ENCODE results near the gene EXD2.

EXD2 gene

DNA sequence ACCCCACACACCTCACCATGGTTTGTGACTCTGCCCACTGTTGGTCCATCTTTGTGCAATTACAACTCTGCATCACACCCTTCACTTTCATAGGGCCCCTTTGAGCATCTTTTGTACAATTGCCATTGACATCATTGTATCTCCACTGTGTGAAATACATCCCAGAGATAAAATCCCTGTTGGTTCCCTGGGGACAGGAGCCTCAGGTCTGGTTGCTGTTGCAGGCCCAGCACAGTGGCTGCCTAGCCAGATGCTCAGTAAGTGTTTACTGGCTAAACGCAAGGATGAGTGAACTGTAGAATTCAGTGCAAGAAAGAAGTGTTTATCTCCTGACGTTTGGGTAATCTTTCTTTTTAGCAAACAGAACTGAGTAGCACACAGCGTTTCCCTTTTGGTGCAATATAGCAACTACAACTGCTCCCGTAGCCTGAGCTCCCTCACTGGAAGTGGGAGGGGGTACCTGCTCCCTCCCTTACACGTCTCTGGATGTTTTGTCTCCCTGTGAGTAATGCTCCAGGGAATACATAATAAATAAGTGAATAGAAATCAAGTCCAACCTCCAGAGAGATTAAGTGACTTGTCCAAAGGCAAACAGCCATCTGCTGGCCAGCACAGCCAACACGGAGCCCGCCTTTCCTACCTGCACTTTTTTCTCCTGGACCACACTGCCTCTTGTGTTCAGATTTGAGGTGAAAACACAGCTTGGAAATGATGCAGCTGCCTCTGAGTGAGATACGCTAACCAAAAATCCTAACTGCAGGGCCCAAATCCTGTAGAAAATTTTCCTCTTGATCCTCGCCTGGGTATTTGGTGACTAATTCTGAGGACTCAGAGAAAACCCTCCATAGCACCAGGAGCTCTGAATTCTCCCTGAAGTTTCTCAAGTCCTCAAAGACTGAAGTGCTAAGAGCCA, 96.1 kb downstream of the EXD2 start:
- Histone ChIP-seq H3K4me2 (ENCODE audit: low read length) (no peak overlapping the region), H3K27me3 (ENCODE audit: control insufficient read depth, low read length) (no peaks in the 10 kb centered on the region; the same call in 1 of the 2 replicates), H3K4me1 (ENCODE audit: control insufficient read depth, low read length) (no peaks in the 10 kb centered on the region), H3K27ac (ENCODE audit: low read depth, low read length) (no peak overlapping the region), H3K9me3 (ENCODE audit: control insufficient read depth, insufficient read depth, low read length) (no peaks in the 10 kb centered on the region), H3K4me3 (ENCODE audit: low read length) (no peak overlapping the region), H3K79me2 (ENCODE audit: control insufficient read depth, low read length) (no peaks in the 10 kb centered on the region), H3F3A (ENCODE audit: control insufficient read depth, insufficient read depth) (no peaks in the 10 kb centered on the region), H3K36me3 (ENCODE audit: control insufficient read depth, low read length) (no peaks in the 10 kb centered on the region), H4K20me1 (ENCODE audit: control insufficient read depth, insufficient read depth, low read depth, low read length) (no peaks in the 10 kb centered on the region), H3K9me2 (replicated peaks; ENCODE audit: control insufficient read depth, low read length) (no peaks in the 10 kb centered on the region)
- no peak for TF ChIP-seq EZH2phosphoT487 (IDR thresholded peaks at IDR 0.05; ENCODE audit: borderline replicate concordance, low read length)
- TF ChIP-seq CTCF (IDR thresholded peaks at IDR 0.05; ENCODE audit: low read depth, low read length, poor library complexity, severe bottlenecking), result no peak

DNA sequence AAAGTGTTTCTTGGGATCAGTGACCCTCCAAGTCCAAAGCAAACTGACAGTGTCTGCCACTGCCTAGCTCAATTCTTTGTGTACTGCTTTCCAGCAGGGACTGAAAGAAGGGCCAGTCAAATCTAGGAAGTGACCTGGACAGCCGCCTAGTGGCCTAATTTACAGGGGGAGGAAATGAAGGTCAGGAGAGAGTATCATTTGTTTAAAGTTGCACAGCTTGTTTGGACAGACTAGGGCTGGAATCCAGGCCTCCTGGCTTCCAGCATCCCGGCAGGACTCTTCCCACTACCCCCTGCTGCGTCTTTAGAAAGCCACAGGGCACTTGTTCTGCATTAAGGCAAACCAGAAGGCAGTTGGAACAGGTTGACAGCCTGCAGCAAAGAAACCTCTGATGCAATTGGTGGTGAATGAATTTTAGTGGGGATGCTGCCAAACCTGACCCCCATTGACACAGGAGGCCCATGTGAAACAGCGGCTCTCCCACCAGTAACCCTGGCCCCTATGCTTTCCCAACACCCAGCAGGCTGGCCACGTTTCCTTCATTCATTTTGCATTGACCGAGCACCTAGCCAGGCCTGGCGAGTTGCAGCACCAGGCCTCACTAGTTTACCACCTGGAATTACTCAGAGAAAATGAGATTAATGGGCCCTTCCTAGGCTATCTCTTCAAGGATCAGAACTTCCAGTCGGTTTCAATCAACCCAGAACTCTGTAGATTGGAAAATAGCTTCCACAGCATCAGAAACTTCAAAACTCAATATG, 96.9 kb downstream of the EXD2 start:
- Histone ChIP-seq H3K9me3 (ENCODE audit: control insufficient read depth, insufficient read depth, low read length) (no peaks in the 10 kb centered on the region), H3K27ac (ENCODE audit: low read depth, low read length) (no peak overlapping the region), H3K4me3 (ENCODE audit: low read length) (no peak overlapping the region), H3K4me1 (ENCODE audit: control insufficient read depth, low read length) (no peaks in the 10 kb centered on the region), H3K27me3 (ENCODE audit: control insufficient read depth, low read length) (no peaks in the 10 kb centered on the region; the same call in 1 of the 2 replicates), H3K9me2 (replicated peaks; ENCODE audit: control insufficient read depth, low read length) (no peaks in the 10 kb centered on the region), H3K4me2 (ENCODE audit: low read length) (no peak overlapping the region), H4K20me1 (ENCODE audit: control insufficient read depth, insufficient read depth, low read depth, low read length) (no peaks in the 10 kb centered on the region), H3K36me3 (ENCODE audit: control insufficient read depth, low read length) (no peaks in the 10 kb centered on the region), H3K79me2 (ENCODE audit: control insufficient read depth, low read length) (no peaks in the 10 kb centered on the region), H3F3A (ENCODE audit: control insufficient read depth, insufficient read depth) (no peaks in the 10 kb centered on the region)
- TF ChIP-seq CTCF (IDR thresholded peaks at IDR 0.05; ENCODE audit: low read depth, low read length, poor library complexity, severe bottlenecking) (no peak), EZH2phosphoT487 (IDR thresholded peaks at IDR 0.05; ENCODE audit: borderline replicate concordance, low read length) (no peak)

- TF ChIP-seq CTCF (IDR thresholded peaks at IDR 0.05; ENCODE audit: low read depth, low read length, poor library complexity, severe bottlenecking) (no peak), EZH2phosphoT487 (IDR thresholded peaks at IDR 0.05; ENCODE audit: borderline replicate concordance, low read length) (no peak)
- Histone ChIP-seq H3K36me3 (ENCODE audit: control insufficient read depth, low read length) (no peaks in the 10 kb centered on the region), H3K4me2 (ENCODE audit: low read length) (no peak overlapping the region), H3K9me2 (replicated peaks; ENCODE audit: control insufficient read depth, low read length) (no peaks in the 10 kb centered on the region), H3K27ac (ENCODE audit: low read depth, low read length) (no peak overlapping the region), H3F3A (ENCODE audit: control insufficient read depth, insufficient read depth) (no peaks in the 10 kb centered on the region), H3K9me3 (ENCODE audit: control insufficient read depth, insufficient read depth, low read length) (no peaks in the 10 kb centered on the region), H3K79me2 (ENCODE audit: control insufficient read depth, low read length) (no peaks in the 10 kb centered on the region), H3K27me3 (ENCODE audit: control insufficient read depth, low read length) (no peaks in the 10 kb centered on the region; the same call in 1 of the 2 replicates), H3K4me1 (ENCODE audit: control insufficient read depth, low read length) (no peaks in the 10 kb centered on the region), H3K4me3 (ENCODE audit: low read length) (no peak overlapping the region), H4K20me1 (ENCODE audit: control insufficient read depth, insufficient read depth, low read depth, low read length) (no peaks in the 10 kb centered on the region)
Measured at GRCh38 chr14:69288956-69289705, 97.8 kb downstream of the EXD2 start.
